ENCODE measurements around the gene SMIM35.
A peak's percentile ranks its signal among the peaks of the same experiment; 100 is the strongest.

SMIM35 gene

DNA sequence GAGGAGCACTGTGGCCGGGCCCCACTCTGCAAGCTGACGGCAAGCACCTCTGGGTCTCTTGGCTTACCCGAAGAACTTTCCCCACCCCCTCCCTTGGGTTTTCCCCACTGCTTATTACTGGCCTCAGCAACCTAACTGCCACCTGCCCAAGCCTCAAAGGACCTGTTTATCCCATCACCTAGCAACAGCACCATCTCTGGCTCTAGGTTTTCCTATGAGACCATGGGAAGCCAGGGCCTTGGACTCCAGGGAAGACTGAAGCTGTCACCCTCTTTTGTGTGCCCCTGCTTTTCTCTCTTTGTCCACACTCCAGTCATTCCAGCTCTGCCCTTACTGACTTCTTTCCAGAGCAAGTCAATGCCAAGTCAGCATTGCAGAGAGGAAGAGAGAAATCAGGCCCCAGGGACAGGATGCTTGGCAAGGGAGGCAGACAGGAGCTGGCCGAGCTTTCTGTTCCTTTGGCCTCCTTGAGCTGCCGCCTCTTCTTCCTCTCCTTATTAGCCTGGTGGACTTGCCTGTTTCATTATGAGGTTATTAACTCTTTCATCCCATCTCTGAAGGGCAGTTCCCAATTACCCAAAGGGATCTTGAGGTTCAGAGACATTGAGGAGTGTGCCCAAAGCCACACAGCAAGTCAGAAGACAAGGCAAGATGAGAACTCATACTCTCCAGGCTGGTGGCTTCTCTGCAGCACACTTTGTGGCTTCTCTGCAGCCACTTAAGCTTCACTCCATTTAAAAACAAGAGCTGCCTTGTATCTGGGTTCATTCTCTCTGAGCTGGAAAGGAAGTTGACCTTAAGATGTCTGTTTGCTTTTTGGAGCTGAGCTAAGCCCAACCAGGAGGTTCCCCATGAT lies at the start of gene SMIM35:
Gene SMIM35, minus strand, starts transcription at position 51 of the 856 bp plus-strand sequence. CDS start 206 bp downstream, outside the sequence.
- FAIRE-seq, result no peak
- DNase-seq (ENCODE audit: insufficient read length, low spot score), result no peak

DNA sequence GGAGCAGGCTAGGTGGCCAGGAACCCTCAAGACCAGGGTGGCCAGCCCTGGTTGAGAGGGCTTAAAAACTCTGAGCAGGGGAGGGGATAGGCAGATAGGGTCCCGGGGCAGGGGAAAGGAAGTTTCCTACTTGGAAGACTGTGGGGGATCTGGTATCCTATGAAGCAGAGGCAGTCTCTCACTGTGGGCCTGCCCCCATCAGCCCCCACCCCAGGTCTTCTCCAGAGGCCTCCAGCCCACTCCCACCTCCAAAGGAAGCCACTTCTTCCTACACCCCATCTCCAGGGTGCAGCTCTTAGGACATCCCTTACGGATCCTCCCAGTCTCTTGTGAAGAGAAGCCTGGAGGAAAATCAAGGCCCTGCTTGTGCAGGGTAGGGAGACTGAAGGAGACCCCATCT lies 49.6 kb upstream of the SMIM35 start:
- DNase-seq (ENCODE audit: insufficient read length, low spot score), result no peak
- FAIRE-seq, result no peak

DNA sequence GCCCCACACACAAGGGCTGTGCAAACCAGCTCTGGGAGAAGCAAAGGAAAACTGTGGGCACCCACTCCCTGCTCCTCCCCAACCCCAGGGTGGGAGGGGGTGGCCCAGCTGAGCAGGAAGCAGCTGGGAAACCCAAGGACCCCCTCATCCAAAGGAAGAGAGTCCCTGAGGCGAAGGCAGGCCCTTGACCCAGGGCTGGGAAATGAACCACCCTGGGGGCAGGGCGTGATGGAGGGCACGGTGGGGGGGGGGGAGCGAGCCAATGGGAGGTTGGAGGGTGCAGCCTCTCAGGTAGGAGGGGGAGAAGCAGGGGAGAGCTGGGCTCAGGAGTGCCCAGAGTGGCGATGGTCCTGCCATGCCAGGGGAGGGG lies 49.0 kb upstream of the SMIM35 start:
- no peak for DNase-seq (ENCODE audit: insufficient read length, low spot score)
- no peak for FAIRE-seq

DNA sequence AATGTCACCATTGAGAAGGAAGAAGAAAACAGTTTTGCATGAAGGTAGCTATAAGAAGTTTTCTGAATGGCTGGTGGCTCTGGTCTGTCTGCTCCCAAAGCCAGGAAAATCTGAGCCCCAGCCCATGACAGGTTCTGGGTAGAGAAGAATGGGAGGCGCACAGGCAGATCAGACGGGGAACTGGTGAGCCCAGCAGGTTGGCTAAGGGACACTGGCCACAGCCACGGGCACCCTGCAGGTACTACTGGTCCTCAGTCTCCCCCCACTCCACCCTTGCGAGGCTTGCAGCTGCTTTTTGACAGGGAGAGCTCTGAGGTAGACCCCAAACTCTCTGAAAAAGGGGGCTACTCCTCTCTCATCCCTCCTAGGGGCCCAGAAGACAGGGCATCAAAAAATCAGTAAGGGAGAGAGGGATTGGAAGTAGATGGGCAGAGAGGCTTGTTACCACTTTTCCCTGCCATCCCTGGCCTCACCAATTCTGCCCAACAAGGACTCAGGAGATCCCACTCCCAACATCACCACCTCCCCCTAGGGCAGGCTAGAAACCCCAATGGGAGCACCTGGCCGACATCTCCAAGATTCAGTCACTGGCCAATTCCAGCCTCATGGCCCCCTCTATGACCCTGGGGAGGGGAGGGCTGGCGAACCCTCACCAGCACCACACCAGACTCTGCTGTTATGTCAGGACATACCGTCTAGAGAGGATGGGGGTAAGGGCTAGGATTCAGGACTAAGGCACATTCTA lies 48.5 kb upstream of the SMIM35 start:
- no peak for FAIRE-seq
- DNase-seq (ENCODE audit: insufficient read length, low spot score), result no peak

DNA sequence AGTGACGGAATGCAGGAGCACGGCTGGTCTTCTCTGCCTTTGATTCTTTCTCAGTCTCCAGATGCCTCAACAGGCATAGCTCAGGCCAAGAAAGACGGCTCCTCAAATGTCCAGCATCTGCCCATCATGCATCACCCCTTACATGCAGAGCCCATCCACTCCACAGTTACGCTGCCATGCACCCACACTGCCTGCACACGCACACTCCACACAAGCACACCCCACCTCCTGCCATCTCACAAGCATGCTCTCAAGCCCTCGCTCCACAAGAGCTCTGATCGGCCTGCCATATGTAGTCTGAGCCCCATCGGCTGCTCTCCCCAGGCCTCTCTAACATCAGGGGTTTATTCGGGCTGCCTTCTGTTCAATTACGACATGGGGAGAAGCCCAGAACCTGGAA lies 47.1 kb upstream of the SMIM35 start:
- no peak for FAIRE-seq

DNA sequence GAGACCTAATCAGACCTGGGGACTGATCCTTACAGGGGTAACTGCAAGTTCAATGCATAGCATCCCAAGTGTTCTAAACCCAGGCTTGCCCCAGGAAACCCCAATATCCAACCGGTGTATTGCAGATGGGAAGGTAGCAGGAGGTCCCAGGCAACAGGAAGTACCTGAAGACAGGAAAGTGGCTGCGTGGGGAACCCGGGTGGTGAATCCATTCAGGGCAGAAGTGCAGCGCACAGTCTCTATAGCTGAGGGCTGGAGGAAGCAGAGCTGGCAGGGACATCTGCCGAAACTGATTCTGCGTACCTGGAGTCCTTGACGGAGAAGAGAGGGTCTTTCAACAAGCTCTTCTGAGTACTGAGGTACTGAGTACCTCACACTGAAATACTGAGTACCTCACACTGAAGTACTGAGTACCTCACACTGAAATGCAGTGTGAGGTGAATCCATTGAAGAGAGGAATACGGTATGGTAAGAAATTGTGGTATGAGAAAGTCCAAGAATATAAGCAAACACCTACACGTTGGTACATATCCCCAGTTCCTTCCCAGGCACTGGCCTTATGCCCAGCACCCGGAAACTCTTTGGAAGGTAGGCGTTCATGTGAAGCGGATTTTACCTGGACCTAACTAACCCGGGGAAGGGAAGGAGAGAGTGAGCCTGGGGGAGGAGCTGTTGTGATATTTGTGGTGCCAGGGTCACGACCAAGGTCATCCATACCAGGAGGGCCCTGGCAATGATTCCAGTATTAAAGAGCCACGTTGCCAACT lies 45.8 kb upstream of the SMIM35 start:
- DNase-seq (ENCODE audit: insufficient read length, low spot score), result no peak

More for the DNA sequence above, 47.1 kb upstream of the SMIM35 start:
- DNase-seq (ENCODE audit: insufficient read length, low spot score), result no peak

DNA sequence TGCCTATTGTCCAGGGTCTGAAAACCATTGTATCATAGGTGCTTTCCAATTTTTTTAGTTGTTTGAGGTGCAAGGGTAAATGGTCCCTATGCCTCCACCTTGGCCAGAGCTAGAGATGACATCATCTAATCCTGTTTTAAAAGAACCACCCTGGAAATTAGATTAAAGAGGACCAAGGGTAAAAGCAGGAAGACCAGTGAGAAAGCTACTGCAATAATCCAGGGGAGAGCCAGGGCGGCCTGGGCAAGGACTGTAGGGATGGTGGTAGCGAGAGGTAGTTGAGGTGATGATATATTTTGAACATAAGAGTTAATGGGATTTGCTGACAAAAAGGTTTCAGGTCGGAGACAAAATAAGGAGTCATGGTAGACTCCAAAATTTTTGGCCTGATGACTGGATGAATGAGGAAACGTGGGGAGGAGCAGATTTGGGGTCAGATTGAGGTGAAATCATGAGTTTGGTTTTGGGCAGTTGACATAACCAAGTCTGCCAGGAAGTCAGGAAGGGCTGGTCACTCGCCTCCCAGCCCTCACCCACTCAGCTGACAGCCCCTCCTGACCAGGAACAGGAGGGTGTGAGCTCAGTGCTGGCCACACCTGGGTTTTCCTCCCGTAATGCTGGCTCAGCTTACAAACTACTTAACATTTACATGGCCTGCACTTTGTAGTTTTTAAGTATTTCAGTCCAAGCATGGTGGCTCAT lies 42.9 kb upstream of the SMIM35 start:
- DNase-seq (ENCODE audit: insufficient read length, low spot score), result no peak
- FAIRE-seq, result no peak

More for the DNA sequence above, 45.8 kb upstream of the SMIM35 start:
- no peak for FAIRE-seq

DNA sequence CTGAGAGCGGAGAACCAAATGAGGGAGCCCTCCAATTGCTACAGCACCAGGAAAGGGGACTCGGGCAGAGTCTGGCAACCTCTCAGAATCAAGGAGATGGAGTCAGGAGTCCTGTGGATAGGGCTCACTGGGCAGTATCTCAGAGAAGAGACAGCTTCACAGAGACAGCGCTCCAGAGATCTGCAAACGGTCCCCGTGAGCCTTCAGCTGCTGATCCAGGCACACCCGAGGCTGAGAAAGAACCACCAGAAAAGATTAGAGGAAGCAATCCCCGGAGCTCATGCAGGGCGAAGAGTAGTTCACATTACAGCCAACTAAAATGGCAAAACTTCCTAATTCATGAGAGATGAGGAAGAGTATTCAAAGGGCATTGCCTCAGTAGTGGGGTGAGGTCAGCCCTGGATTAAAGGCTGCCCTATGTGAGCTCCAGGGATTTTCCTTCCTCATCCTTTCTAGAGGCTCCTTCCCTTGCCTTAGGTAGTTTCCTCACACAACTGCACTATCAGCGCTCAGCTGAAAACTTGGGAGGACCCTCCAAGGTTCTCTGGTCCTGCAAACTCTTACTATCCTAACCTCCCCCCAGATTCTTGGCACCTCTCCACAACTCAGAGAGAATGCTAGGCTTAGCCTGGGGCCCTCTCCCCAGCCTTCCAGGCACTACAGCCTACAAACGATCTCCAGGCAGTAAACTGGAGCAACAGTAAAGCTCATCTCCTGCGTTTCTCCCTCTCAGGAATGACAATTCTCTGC lies 42.1 kb upstream of the SMIM35 start:
- FAIRE-seq (no peak), DNase-seq (ENCODE audit: insufficient read length, low spot score) (no peak)

DNA sequence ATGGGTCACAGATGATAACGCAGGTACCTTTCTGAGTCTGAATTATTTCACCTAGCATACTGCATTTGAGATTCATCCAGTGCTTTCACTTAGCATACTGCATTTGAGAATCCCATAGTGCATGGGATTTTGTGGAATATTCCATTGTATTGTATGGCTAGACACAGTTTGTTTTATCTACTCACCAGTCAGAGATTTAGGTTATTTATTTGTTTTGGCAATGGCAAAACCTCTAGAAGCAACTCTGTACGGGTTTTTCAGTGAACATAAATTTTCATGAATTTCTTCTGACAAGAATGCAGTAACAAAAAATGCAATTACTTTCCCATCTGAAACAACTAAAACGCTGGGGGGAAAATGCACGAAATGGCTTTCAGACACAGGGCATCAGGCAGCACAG lies 41.5 kb upstream of the SMIM35 start:
- FAIRE-seq (no peak), DNase-seq (ENCODE audit: insufficient read length, low spot score) (no peak)

DNA sequence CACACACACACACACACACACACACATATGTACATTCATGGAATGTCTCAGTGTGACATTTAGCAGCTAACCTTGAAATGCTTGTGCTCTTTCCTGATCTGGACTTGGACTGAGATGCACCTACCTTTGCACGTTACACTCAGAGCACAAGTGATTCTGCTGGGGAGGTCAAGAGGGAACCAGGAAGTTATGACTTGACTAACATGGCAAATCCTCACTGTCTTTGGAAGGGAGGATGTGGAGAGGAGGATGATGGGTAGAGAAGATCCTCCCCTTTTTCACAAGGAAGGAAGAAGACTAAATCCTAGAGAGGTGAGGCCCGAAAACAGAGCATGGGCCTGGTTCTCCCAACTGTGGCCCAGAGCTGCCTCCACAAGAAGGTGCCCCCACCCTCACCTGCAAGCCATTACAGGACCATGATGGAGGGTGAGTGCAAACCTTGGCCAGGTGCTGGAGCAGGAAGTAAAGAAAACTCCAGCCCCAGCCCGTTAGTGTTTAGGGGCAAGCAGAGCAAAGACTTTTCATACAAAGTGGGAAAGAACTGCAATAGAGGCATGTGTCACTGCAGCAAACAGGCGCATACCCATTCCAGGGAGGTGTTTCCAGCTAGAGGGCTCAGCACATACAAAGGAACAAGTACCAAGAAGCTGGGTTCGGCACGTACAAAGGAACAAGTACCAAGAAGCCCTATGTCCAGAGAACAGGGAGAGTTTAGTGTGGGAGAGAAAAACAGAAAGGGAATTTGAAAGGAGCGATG lies 39.5 kb upstream of the SMIM35 start:
- DNase-seq (ENCODE audit: insufficient read length, low spot score) (no peak), FAIRE-seq (no peak)

DNA sequence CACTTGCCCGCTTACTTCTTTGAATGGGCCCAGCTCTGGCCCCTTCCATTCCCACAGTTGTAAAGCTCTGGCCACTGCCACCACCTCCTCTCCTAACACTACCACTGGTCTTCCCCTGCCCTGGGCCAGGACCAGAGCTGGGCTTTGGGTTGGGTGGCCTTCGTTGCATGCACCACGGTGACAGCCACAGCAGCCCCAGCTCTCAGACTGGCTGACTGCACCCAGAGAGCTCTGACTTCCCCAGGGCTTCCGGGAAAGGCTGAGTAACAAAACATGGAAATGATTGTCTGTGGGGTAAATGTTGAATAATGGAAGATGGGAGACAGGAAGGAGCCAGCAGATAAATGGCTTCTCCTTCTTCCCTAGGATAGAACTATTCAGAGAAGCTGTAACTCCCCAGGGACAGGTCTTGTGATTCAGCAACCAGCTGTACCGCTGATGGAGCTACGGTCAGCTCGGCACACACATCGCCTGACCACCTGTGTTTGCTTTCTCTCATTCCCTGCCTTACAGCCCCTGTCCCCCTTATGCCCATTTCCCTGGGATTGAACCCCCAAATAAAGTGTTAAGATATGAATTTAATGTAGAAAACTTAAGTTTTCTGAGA lies 38.3 kb upstream of the SMIM35 start:
- FAIRE-seq, result no peak
- no peak for DNase-seq (ENCODE audit: insufficient read length, low spot score)

DNA sequence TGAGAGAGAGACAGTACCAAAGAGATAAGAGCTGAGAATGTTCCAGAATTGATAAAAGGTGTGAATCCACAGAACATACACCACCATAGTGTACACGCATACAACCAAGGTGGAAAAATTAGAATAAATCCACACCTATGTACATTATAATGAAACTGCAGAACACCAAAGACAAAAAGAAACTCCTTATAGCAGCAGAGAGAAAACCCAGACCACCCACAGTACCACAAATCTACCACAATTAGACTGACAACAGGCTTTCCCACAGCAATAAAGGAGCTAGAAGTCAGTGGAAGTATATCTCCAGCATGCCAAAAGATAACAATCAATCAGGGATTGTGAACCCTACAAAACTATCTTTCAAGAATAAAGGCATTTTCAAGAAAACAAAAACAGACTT lies 34.0 kb upstream of the SMIM35 start:
- no peak for DNase-seq (ENCODE audit: insufficient read length, low spot score)
- no peak for FAIRE-seq

DNA sequence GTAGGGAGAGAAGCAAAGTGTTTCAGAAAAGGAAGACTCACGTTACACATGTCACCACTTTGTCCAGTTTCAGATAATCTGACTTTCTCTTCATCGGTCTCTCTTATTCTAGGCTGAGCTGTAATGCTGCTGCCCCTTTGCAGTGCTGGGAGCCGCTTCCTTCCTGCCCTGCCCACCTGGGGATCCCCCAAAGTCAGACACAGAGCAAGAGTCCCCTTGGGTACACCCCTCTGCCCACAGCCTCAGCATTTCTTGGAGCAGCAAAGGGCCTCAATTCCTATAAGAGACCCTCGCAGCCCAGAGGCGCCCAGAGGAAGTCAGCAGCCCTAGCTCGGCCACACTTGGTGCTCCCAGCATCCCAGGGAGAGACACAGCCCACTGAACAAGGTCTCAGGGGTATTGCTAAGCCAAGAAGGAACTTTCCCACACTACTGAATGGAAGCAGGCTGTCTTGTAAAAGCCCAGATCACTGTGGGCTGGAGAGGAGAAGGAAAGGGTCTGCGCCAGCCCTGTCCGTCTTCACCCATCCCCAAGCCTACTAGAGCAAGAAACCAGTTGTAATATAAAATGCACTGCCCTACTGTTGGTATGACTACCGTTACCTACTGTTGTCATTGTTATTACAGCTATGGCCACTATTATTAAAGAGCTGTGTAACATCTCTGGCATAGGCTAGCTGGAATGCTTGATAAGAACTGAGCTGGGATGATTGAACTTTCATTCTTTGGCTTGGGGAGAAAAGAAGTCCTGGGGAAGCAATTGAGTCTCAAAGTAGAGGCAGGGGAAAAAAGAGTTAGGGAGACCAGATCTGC lies 31.2 kb upstream of the SMIM35 start:
- peak; percentile 44 for DNase-seq (ENCODE audit: insufficient read length, low spot score)

DNA sequence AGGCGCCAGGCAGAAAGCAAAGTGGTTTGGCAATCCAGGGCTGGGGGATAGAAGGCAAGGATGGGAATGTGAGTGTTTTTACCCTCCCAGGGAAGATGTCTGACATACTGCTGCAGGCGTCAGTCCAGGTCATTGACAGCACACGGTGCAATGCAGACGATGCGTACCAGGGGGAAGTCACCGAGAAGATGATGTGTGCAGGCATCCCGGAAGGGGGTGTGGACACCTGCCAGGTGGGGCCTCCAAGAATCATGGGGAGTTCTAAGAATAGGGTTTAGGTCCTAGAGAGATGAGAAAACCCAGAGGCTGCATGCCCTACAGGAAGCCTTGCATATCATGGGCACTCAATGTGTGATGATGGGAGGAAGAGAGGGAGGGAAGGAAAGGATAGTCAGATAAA lies 28.3 kb upstream of the SMIM35 start:
- FAIRE-seq (no peak), DNase-seq (ENCODE audit: insufficient read length, low spot score) (no peak)

More for the DNA sequence above, 31.2 kb upstream of the SMIM35 start:
- FAIRE-seq, result peak; percentile 87

DNA sequence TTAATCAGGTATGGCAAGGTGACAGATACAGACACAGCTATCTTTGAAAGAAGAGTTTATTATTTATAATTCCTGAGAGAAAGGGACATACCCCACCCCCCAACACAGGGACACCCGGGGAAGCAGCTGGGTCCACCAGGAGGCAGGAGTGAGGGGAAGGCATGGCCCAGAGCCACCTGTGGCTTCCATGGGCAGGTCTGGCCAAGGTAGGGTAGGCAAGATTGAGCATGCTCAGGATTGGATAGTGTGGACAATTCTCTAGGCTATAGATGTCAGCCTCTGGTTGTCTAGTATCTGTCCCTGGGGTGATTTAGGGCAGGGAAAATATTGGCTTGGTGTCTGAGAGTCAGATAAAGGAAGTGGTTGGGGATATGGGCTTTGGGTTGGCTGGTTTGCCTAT lies 27.5 kb upstream of the SMIM35 start:
- DNase-seq (ENCODE audit: insufficient read length, low spot score) (no peak), FAIRE-seq (no peak)

DNA sequence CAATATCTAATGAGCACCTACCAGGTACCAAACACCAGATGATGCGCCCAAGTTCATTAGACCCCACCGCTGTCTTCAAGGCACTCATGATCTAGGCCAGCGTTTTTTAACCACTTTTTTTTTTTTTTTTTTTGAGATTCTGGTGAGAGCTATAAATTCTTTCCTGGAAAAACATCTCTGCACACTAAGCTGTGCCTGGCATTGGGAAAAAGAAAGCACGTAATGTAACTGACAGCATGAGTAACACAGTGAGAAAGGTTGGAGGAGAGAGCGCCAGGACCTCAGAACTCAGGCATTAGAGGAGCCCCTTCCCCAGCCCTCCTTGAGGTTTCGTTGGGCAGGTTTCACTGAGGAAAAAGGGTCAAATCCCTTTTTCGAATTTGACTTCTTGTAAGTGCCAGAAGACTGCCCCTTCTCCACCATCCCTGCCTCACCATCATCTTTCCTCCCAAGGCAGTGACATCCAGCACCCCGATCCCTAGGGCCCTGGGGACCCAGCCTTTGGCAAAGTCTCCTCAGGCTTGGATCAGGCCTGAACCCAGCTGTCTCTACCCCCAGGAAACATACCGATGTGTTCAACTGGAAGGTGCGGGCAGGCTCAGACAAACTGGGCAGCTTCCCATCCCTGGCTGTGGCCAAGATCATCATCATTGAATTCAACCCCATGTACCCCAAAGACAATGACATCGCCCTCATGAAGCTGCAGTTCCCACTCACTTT lies 26.1 kb upstream of the SMIM35 start:
- FAIRE-seq (no peak), DNase-seq (ENCODE audit: insufficient read length, low spot score) (no peak)

DNA sequence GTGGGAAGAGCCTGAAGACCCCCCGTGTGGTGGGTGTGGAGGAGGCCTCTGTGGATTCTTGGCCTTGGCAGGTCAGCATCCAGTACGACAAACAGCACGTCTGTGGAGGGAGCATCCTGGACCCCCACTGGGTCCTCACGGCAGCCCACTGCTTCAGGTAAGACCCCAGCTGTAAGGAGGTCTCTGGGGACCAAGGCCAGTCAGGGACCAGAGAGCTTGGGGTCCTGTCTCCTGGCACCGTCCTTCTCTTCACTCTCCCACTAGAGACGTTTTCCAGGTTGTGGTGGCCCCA lies 24.9 kb upstream of the SMIM35 start:
- FAIRE-seq, result no peak
- no peak for DNase-seq (ENCODE audit: insufficient read length, low spot score)
